PC-9 (cell line): ENCODE data around the gene CIRBP. TPM values are rescaled to one million over a fixed set of nuclear protein-coding genes. Genes with fewer than 3 reads are reported as not detected.
A peak's percentile ranks its signal among the peaks of the same experiment; 100 is the strongest.

ENCODE experiments used
- BruUV-seq: library from RNA; stranded (reverse); fragments of 400-500 nt; replicated peaks from 2 replicates; lab custom pipeline; 2021; lab: Mats Ljungman, UMichigan
- CTCF ChIA-PET: fragments of 300-600 bp; sonication (Branson Sonifier 250); formaldehyde crosslinking; loops from one replicate; lab custom pipeline; 2022; ENCODE audit warnings: antibody characterized with exemption; lab: Charles Lee
- POLR2A ChIA-PET: fragments of 300-600 bp; sonication (Branson Sonifier 250); formaldehyde crosslinking; loops from one replicate; lab custom pipeline; 2022; ENCODE audit warnings: antibody characterized with exemption; ENCODE audit not compliant: unreplicated experiment; lab: Charles Lee
- DNase-seq, 2 experiments: peaks; one replicate each; pipeline versions ENCODE4 v3.0.0 to v3.0.0-alpha.2; 2015 to 2022; ENCODE audit warnings: mixed read lengths in 1 of 2
- H2AFZ ChIP-seq: fragments of 200-600 bp; sonication (generic); 2 replicates; pipeline ENCODE4 v1.8.1; 2017; ENCODE audit warnings: antibody characterized with exemption
- H3F3A ChIP-seq: fragments of 200-600 bp; sonication (generic); 2 replicates; pipeline ENCODE4 v1.8.1; 2017; ENCODE audit warnings: antibody characterized with exemption, mild to moderate bottlenecking, low read depth; ENCODE audit not compliant: insufficient read depth
- H3K27ac ChIP-seq: fragments of 200-600 bp; sonication (generic); 2 replicates; pipeline ENCODE4 v1.6.1; 2016; ENCODE audit warnings: mixed run types
- H3K27me3 ChIP-seq: fragments of 200-600 bp; sonication (generic); 2 replicates; pipeline ENCODE4 v1.6.1; 2016; ENCODE audit warnings: low read depth, mixed run types; ENCODE audit not compliant: insufficient read depth
- H3K36me3 ChIP-seq: fragments of 200-600 bp; sonication (generic); 2 replicates; pipeline ENCODE4 v1.6.1; 2016; ENCODE audit warnings: low read depth, mixed run types
- H3K4me1 ChIP-seq: fragments of 200-600 bp; sonication (generic); replicated peaks from 2 replicates; pipeline ENCODE4 v1.6.1; 2016; ENCODE audit warnings: mixed run types; ENCODE audit not compliant: insufficient read depth
- H3K4me2 ChIP-seq: fragments of 200-600 bp; sonication (generic); 2 replicates; pipeline ENCODE4 v1.6.1; 2017; ENCODE audit warnings: mixed run types
- H3K4me3 ChIP-seq: fragments of 200-600 bp; sonication (generic); 2 replicates; pipeline ENCODE4 v1.6.1; 2016; ENCODE audit warnings: mixed run types
- H3K79me2 ChIP-seq: fragments of 200-600 bp; sonication (generic); 2 replicates; pipeline ENCODE4 v1.6.1; 2017; ENCODE audit warnings: low read depth, mixed run types
- H3K9me2 ChIP-seq: fragments of 200-600 bp; sonication (generic); 2 replicates; pipeline ENCODE4 v1.8.1; 2017; ENCODE audit warnings: mild to moderate bottlenecking; ENCODE audit not compliant: insufficient read depth
- H3K9me3 ChIP-seq: fragments of 200-600 bp; sonication (generic); 2 replicates; pipeline ENCODE4 v1.8.1; 2016; ENCODE audit warnings: low read depth; ENCODE audit not compliant: insufficient read depth
- H4K20me1 ChIP-seq: fragments of 200-600 bp; sonication (generic); 2 replicates; pipeline ENCODE4 v1.8.1; 2017; ENCODE audit not compliant: insufficient read depth
- EZH2 ChIP-seq: fragments of 200-600 bp; sonication (generic); IDR thresholded peaks from 2 replicates; pipeline ENCODE4 v1.8.0; 2017; ENCODE audit warnings: antibody characterized with exemption, low read depth
- intact Hi-C: fragments of 100-400 bp; cut with micrococcal nuclease; formaldehyde crosslinking; loops from one replicate; pipeline ENCODE4 v1.10.0; 2022; ENCODE audit not compliant: unreplicated experiment
- total RNA-seq: library from RNA; stranded (reverse); gene quantifications from 2 replicates; pipeline ENCODE4 v1.2.3, GENCODE V29; 2021
- TF ChIP-seq, protein P1 (sequence below): fragments of 200-600 bp; sonication (generic); conservative IDR thresholded peaks from 2 replicates; pipeline ENCODE4 v1.6.1; 2017; ENCODE audit warnings: mixed run types, antibody characterized with exemption, mild to moderate bottlenecking, moderate library complexity

The CIRBP gene
- total RNA-seq, 1 experiment from 2014 or later, result 86.9 TPM

DNA sequence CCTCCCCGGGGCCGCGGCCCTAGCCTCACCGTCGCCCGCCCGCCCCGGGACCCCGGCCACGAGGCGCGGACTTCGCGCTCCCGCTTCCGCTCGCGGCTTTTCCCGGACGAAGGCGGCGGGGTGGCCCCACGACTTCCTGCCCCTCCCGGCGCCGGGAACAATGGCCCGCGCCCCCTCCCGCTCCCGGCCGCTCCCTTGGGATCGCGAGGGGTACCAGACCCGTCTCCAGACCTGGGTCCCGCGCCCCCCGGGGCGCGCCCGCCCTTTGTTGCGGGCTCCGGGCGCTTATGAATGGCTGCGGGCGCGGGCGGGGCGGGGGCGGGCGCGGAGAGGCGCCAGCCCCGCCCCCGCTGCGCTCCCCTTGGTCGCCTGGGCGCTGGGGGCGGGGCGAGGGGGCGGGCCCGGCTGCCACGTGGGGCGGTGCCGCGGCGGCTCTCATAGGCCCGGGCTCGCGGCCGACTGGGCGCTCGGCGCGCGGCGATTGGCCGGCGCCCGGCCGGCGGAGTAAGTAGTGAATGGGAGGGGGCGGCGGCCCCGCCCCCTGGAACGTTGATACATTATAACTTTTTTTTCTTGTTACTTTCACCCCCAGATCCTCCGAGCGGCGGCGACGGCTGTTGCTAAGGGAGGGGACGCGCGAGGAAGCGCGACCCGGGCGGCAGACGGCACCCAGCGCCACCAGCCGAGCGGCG is 19.7 kb upstream of the CIRBP start:
- no TSS peak for BruUV-seq
- POLR2A ChIA-PET, result no interaction called here
- Histone ChIP-seq H3K9me3 (no peaks in the 10 kb centered on the region), H4K20me1 (0 out of 2 replicates have a peak, but pooled peaks cover 5% of the 10 kb centered on the region), H3K36me3 (peaks cover 2% of the 10 kb centered on the region; the same call in 1 of the 2 replicates), H3K27me3 (no peaks in the 10 kb centered on the region), H3K27ac (peak overlapping the region; percentile 84), H3K4me2 (peak overlapping the region; percentile 47; the same call in 1 of the 2 replicates), H2AFZ (no peak overlapping the region), H3K4me3 (peak overlapping the region; percentile 61; the same call in 1 of the 2 replicates), H3F3A (peaks cover 26% of the 10 kb centered on the region), H3K4me1 (peaks cover 22% of the 10 kb centered on the region), H3K9me2 (no peaks in the 10 kb centered on the region), H3K79me2 (peaks cover 32% of the 10 kb centered on the region)
- no peak for TF ChIP-seq EZH2
- TF ChIP-seq, protein P1, sequence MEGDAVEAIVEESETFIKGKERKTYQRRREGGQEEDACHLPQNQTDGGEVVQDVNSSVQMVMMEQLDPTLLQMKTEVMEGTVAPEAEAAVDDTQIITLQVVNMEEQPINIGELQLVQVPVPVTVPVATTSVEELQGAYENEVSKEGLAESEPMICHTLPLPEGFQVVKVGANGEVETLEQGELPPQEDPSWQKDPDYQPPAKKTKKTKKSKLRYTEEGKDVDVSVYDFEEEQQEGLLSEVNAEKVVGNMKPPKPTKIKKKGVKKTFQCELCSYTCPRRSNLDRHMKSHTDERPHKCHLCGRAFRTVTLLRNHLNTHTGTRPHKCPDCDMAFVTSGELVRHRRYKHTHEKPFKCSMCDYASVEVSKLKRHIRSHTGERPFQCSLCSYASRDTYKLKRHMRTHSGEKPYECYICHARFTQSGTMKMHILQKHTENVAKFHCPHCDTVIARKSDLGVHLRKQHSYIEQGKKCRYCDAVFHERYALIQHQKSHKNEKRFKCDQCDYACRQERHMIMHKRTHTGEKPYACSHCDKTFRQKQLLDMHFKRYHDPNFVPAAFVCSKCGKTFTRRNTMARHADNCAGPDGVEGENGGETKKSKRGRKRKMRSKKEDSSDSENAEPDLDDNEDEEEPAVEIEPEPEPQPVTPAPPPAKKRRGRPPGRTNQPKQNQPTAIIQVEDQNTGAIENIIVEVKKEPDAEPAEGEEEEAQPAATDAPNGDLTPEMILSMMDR, result no peak
- intact Hi-C loops, result loop anchor here (5.0 kb wide), 1 partner anchor 67 kb away; no protein-coding TSS in a partner anchor
- CTCF ChIA-PET, result no interaction called here
- DNase-seq, result peak; percentile 70 to 90

GRCh38 chr19:1249990-1250436 is 19.1 kb upstream of the CIRBP start:
- BruUV-seq, result no TSS peak
- POLR2A ChIA-PET, result no interaction called here

More at GRCh38 chr19:1249990-1250436, 19.1 kb upstream of the CIRBP start:
- intact Hi-C loops, result loop anchor here (5.0 kb wide), 1 partner anchor 68 kb away; no protein-coding TSS in a partner anchor
- no peaks in the 10 kb centered on the region for H3K9me2 ChIP-seq
- TF ChIP-seq EZH2, result no peak
- TF ChIP-seq, protein P1, result no peak
- H3K27me3 ChIP-seq, result no peaks in the 10 kb centered on the region
- peak overlapping the region; percentile 47; the same call in 1 of the 2 replicates for H3K4me2 ChIP-seq
- peaks cover 31% of the 10 kb centered on the region for H3F3A ChIP-seq
- H3K27ac ChIP-seq, result peak overlapping the region; percentile 51; the same call in 1 of the 2 replicates
- H3K9me3 ChIP-seq, result no peaks in the 10 kb centered on the region
- DNase-seq, result no peak
- CTCF ChIA-PET, result no interaction called here
- H2AFZ ChIP-seq, result no peak overlapping the region
- H3K36me3 ChIP-seq, result peaks cover 3% of the 10 kb centered on the region; the same call in 1 of the 2 replicates
- peaks cover 17% of the 10 kb centered on the region for H3K4me1 ChIP-seq
- 0 out of 2 replicates have a peak, but pooled peaks cover 5% of the 10 kb centered on the region for H4K20me1 ChIP-seq
- peaks cover 37% of the 10 kb centered on the region for H3K79me2 ChIP-seq
- peak overlapping the region; percentile 71; the same call in 1 of the 2 replicates for H3K4me3 ChIP-seq
